RKO (cell line): ENCODE results near the gene CPAMD8.
"Not testable (repeated sequence)": the region's sequence is repeated elsewhere in the genome, so short reads cannot be mapped to it uniquely, and the experiment has no call there.

ENCODE experiments used
- DNase-seq: peaks from one replicate; pipeline ENCODE4 v3.0.0-alpha.2; 2016; ENCODE audit warnings: low spot score

The CPAMD8 gene

DNA sequence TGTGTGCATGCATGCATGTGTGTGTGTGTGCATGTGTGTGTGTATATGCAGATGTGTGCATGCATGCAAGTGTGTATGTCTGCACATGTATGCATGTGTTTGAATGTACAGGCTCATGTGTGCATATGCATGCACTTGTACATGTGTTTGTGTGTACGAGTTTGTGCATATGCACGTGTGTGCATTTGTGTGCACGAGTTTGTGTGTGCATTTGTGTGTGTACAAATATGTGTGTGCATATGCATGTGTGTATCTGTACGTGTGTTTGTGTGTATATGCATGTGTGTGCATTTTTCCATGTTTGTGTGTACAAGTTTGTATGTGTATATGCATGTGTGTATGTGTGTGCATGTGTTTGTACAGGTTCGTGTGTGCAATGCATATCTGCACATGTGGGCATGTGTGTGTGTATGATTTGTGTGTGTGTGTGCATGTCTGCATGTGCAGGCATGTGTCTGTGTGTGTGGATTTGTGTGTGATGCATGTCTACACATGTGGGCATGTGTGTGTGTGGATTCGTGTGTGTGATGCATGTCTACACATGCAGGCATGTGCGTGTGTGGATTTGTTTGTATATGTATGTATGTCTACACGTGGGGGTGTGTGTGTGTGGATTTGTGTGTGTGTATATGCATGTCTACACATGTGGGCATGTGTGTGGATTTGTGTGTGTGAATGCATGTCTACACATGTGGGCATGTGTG, 80.7 kb downstream of the CPAMD8 start:
- no peak for DNase-seq

- no peak for DNase-seq
Observed at GRCh38 chr19:16945364-16945714, 81.3 kb downstream of the CPAMD8 start.

DNA sequence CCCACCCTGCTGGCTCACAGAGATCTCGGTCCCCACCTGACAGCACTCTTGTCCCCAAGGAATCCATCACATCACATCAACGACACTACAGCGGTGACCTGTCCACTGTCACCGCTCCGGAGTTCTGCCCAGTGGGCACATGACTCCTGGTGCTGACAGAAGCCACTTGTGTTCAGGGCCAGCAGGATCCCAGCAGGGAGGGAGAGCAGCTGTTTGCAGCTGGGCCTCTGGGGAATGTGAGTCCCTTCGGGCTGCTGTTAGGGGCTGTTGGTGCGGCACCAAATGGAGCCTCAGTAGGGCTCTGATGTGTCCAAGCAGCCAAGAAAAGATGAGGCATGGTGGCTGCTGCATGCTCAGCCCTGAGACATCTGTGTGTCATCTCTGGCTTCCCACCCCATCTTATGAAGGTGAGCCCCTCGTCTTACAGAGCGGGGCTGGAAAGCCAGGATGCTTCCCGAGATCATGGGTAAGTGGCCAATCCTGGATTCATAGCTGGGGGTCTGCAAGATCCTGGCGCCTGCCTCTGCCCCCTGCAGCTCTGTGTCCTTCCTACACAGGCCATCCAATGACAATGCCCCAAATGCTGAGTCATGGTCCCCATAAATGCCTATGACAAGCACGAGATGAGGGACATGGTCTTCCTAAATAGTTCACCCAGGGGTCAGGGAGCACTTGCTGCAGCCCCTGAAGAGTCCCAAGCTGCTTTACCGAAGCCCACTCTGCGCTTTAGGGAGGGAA, 81.8 kb downstream of the CPAMD8 start:
- DNase-seq: no peak

- DNase-seq: no peak
Observed at GRCh38 chr19:16943942-16944625, 82.5 kb downstream of the CPAMD8 start.

- DNase-seq: not testable (repeated sequence)
Observed at GRCh38 chr19:16943090-16943489, 83.5 kb downstream of the CPAMD8 start.

DNA sequence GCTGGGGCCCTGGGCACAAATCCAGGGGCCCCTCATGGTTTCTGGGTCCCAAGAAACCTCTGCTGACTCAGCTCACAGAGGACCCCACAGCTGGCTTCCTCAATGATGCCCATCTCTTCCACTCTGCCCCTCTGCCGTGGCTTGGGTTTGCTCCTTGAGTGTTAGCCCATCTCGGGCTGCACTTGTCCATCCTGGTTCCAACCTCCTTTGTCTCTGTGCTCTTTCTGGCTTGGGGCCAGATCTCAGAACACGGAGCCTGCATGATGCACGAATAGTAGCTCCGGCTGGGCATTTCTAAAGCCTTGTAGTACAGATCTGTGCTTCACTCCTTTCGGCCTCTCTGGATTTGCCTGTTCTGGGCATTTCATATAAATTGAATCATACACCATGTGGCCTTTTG, 84.0 kb downstream of the CPAMD8 start:
- no peak for DNase-seq

DNA sequence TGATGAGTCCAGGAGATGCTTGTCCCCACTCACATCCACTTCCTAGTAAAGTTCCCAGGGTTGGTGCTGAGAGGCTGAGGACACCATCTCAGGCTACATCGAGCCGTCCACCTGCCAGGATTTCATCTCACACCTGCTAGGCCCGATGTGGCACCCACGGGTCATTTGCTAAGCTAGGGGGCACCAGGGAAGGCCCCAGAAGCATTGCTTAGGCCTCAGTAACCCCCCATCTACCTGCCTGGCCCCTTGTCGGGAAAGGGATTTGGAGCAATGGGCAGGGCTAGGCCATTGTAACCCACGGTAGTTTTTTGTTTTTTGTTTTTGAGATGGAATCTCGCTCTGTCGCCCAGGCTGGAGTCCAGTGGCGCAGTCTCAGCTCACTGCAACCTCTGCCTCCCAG, 86.0 kb downstream of the CPAMD8 start:
- no peak for DNase-seq

DNA sequence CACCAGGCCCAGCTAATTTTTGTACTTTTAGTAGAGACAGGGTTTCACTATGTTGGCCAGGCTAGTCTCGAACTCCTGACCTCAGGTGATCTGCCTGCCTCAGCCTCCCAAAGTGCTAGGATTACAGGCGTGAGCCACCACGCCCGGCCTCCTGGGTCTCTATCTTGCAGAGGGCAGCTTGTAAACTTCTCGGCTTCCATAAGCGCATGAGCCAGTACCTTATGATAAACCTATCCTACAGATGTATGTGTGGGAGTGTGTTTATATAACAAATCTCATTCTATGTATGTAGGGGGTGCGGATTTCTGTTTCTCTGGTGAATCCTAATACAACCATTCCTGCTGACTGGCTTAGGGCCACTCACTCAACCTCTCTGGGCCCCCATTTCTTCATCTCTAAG, 86.5 kb downstream of the CPAMD8 start:
- DNase-seq: not testable (repeated sequence)

- no peak for DNase-seq
Observed at GRCh38 chr19:16938211-16938610, 88.4 kb downstream of the CPAMD8 start.

- not testable (repeated sequence) for DNase-seq
Observed at GRCh38 chr19:16937796-16938195, 88.8 kb downstream of the CPAMD8 start.

- no peak for DNase-seq
Observed at GRCh38 chr19:16936901-16937300, 89.7 kb downstream of the CPAMD8 start.

DNA sequence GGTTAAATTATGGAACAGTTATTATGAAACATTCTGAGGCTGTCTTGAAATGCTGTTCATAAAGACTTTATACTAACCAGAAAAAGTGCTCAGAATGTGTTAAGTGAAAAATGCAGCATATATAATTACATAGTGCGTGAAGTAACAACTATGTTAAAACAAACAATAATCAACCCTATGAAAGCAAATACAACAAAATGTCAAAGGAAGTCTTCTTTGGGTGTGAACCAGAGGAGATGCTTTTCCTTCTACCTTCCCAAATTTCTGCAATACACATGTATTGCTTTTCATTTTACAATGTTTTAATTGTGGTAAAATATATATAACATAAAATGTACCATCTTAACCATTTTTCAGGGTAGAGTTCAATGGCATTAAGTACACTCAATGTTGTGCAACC, 92.1 kb downstream of the CPAMD8 start:
- DNase-seq: no peak

DNA sequence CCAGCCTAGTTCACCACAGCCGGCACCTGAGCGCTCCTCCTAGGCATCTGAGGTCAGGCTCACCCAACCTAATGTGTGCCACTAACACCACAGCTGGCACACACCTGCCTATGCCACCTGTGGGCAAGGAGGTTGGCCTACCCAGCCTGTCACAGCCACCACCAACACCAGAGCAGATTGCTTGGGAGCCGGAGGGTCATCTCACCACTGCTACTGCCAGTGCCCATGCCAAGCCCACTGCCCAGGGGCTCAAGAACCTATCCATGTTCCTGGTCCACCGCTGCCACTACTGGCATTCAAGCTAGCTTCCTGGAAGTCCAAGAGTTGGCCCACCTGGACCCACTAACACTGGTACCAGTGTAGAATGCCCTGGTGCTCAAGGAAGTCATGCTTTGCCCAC, 95.3 kb downstream of the CPAMD8 start:
- DNase-seq: no peak

- DNase-seq: no peak
Observed at GRCh38 chr19:16930753-16931152, 95.9 kb downstream of the CPAMD8 start.

- DNase-seq: no peak
Observed at GRCh38 chr19:16928916-16929315, 97.7 kb downstream of the CPAMD8 start.

- DNase-seq: no peak
Observed at GRCh38 chr19:16928351-16928750, 98.3 kb downstream of the CPAMD8 start.

DNA sequence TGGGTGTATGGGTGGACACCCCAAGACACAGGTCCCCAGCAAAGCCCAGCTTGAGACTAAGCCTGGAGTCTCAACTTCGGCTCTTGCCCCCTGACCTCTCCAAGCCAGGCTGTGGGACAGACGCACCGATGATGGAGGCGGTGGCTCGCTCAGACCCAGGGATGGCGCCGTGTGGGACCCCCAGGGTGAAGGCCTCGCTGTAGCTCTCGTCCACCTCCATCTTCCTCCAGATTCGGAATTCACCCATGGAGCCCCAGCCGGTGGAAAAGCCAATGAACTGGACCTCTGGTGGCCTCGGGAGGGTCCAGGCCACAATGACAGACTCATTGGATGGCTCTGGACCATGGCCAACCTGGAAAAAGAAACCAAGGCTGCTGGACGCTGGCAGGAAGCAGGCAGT, 98.7 kb downstream of the CPAMD8 start:
- no peak for DNase-seq

DNA sequence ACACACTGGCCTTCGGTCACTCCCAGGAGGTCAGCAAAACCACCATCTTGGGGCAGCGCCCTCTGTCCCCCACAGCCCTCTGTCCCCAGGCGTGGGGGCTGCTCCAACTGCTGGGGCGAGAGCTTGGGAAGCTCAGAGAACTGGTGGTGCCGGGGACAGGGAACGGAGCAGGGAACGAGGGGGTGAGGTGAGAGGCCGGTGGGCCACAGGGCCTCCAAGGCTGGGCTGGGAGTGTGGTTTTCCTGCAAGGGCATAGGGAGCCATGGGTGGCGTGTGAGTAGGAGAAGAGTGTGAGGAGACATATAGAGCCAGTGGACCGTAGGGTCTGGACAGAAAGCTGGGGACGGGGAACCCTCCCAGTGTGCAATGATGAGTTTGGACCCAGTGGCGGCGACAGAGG, 103.7 kb downstream of the CPAMD8 start:
- no peak for DNase-seq

DNA sequence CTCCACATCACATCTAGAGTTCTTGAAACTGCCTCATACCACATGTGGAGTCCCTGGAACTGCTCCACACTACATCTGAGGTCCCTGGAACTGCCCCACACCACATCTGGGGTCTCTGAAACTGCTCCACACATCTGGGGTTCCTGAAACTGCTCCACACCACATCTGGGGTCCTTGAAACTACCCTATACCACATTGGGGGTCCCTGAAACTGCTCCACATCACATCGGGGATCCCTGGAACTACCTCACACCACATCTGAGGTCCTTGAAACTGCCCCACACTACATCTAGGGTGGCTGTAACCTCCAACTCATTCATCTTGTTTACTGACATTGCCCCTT, 104.0 kb downstream of the CPAMD8 start:
- DNase-seq: no peak

DNA sequence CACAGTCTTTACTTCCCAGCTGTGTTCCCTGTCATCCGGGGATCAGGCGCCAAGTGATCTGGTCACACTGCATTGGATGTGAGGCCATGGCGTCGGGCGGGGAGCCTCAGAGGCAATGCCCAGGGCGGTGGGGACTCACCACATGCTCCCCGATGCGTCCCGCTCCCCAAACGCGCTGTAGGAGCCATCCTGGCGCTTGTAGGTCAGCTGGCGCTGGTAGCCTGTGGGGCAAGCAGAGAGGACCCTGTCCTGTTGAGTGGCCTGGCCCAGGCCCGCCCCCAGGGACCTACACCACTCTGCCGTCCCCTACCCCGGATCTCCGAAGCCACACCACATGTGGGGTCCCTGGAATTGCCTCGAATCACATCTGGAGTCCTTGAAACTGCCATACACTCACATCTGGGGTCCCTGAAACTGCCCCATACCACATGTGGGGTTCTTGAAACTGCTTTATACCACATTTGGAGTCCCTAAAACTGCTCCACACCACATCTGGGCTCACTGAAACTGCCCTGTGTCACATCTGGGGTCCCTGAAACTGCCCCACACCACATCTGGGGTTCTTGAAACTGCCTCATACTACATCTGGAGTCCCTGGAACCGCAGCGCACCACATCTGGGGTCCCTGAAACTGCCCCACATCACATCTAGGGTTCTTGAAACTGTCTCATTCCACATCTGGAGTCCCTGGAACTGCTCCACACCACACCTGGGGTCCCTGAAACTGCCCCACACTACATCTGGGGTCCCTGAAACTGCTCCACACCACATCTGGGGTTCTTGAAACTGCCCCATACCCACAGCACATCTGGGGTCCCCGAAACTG, 104.6 kb downstream of the CPAMD8 start:
- DNase-seq: no peak

DNA sequence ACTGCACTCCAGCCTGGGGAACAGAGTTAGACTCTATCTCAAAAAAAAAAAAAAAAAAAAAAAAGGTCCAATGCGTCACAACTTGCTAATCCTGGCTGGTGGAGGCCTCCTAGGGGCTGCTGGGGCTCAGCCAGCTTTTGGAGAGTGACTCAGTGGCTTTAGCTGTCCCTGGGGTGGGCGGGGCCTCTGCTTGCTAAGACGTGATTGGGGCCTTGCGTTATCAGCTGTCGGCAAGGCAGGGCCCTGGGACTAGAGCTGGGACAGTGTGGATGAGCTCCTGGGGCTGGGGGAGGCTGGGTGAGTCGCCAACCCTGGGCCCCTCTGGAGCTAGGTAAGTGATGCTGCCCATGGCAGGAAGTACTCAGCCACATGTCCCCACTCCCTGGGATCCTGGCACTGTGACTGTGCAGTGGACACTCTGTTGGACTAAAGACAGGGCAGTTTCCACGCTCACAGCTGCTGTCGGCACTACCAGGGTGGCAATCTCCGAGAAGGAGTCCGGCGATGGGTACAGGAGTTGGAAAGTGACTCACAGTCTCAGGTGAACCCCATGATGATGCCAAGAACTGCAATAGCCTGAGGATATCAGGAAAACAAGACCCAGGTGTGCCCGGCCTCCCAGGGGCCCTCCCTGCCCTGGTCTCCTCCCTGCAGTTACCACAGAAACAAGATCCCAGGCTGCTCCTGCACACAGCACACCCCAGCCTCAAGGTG, 105.6 kb downstream of the CPAMD8 start:
- peak; percentile 97 for DNase-seq

DNA sequence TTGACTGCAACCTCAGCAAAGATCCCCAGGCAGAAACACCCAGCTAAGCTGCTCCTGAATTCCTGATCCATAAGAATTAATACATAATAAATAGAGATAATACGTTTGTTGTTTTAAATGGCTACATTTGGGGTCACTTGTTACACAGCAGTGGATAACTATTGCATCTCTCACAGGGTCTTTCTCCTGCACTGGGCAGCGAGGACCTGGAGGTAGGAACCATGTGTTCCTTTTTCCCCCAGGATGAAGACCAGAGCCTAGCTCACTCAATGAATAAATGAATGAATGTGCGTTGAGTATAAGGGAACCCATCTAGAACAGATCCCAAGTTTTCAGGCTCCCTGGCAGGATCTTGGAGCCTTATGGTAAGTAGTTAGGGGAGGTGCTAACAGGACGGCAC, 107.1 kb downstream of the CPAMD8 start:
- no peak for DNase-seq
